T-helper 1 cell treated with Interleukin-12 subunit alpha and Interleukin-12 subunit beta and Interleukin-4 antibody, amounts not matched to agents 30 μg/mL and 1 μg/mL, for 36 hours (primary cell): ENCODE data around the gene SCN3A.

Experiments
- H3K27ac Mint-ChIP-seq: one replicate; pipeline ENCODE4 v1.8.0; 2021; ENCODE audit warnings: mild to moderate bottlenecking, mixed read lengths
- H3K27me3 Mint-ChIP-seq: one replicate; pipeline ENCODE4 v1.8.0; 2021; ENCODE audit warnings: low read depth, mixed read lengths
- H3K36me3 Mint-ChIP-seq: one replicate; pipeline ENCODE4 v1.8.0; 2021; ENCODE audit warnings: low read depth, mixed read lengths
- H3K4me1 Mint-ChIP-seq: one replicate; pipeline ENCODE4 v1.8.0; 2021; ENCODE audit warnings: low read depth, mixed read lengths
- H3K4me3 Mint-ChIP-seq: one replicate; pipeline ENCODE4 v1.8.0; 2021; ENCODE audit warnings: mild to moderate bottlenecking, moderate library complexity, mixed read lengths
- H3K9me3 Mint-ChIP-seq: one replicate; pipeline ENCODE4 v1.8.0; 2021; ENCODE audit warnings: mixed read lengths

SCN3A gene

GRCh38 chr2:165068487-165068757 lies 135.4 kb downstream of the SCN3A start:
- peaks cover 1% of the 10 kb centered on the region for H3K36me3 Mint-ChIP-seq

GRCh38 chr2:165067643-165068486 lies 136.0 kb downstream of the SCN3A start:
- Mint-ChIP-seq H3K36me3 (no peaks in the 10 kb centered on the region), H3K4me1 (no peaks in the 10 kb centered on the region), H3K27me3 (no peaks in the 10 kb centered on the region), H3K9me3 (no peaks in the 10 kb centered on the region), H3K4me3 (no peak overlapping the region), H3K27ac (no peak overlapping the region)

More at GRCh38 chr2:165068487-165068757, 135.4 kb downstream of the SCN3A start:
- no peaks in the 10 kb centered on the region for H3K27me3 Mint-ChIP-seq
- no peak overlapping the region for H3K27ac Mint-ChIP-seq
- no peaks in the 10 kb centered on the region for H3K4me1 Mint-ChIP-seq
- H3K4me3 Mint-ChIP-seq, result no peak overlapping the region
- H3K9me3 Mint-ChIP-seq, result peaks cover under 1% of the 10 kb centered on the region

DNA sequence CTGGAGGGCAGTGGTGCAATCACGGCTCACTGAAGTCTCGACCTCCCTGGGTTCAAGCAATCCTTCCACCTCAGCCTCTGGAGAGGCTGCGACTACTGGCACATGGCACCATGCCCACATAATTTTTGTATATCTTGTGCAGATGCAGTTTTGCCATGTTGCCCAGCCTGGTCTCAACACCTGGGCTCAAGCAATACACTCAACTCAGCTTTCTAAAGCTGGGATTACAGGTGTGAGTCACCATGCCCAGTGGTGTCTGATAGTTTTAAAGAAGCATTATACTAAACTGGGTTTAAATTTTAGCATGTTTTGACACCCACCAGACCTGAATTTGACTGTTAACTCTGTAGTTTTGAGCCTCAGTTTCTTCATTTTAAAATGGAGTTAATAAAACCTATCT lies 139.1 kb downstream of the SCN3A start:
- Mint-ChIP-seq H3K9me3 (no peaks in the 10 kb centered on the region), H3K27me3 (no peaks in the 10 kb centered on the region), H3K4me3 (no peak overlapping the region), H3K27ac (no peak overlapping the region), H3K4me1 (no peaks in the 10 kb centered on the region), H3K36me3 (no peaks in the 10 kb centered on the region)

GRCh38 chr2:165060411-165060810 lies 143.4 kb downstream of the SCN3A start:
- no peak overlapping the region for H3K4me3 Mint-ChIP-seq

GRCh38 chr2:165058476-165059265 lies 145.2 kb downstream of the SCN3A start:
- Mint-ChIP-seq H3K27ac (no peak overlapping the region), H3K4me3 (no peak overlapping the region), H3K4me1 (no peaks in the 10 kb centered on the region), H3K27me3 (no peaks in the 10 kb centered on the region), H3K36me3 (no peaks in the 10 kb centered on the region), H3K9me3 (no peaks in the 10 kb centered on the region)

More at GRCh38 chr2:165060411-165060810, 143.4 kb downstream of the SCN3A start:
- H3K27me3 Mint-ChIP-seq, result no peaks in the 10 kb centered on the region
- no peaks in the 10 kb centered on the region for H3K36me3 Mint-ChIP-seq
- H3K27ac Mint-ChIP-seq, result no peak overlapping the region
- no peaks in the 10 kb centered on the region for H3K4me1 Mint-ChIP-seq
- no peaks in the 10 kb centered on the region for H3K9me3 Mint-ChIP-seq

- H3K36me3 Mint-ChIP-seq, result no peaks in the 10 kb centered on the region
- no peaks in the 10 kb centered on the region for H3K4me1 Mint-ChIP-seq
- H3K27ac Mint-ChIP-seq, result no peak overlapping the region
- no peak overlapping the region for H3K4me3 Mint-ChIP-seq
- no peaks in the 10 kb centered on the region for H3K9me3 Mint-ChIP-seq
- no peaks in the 10 kb centered on the region for H3K27me3 Mint-ChIP-seq
Observed at GRCh38 chr2:165057931-165058330, 145.9 kb downstream of the SCN3A start.

DNA sequence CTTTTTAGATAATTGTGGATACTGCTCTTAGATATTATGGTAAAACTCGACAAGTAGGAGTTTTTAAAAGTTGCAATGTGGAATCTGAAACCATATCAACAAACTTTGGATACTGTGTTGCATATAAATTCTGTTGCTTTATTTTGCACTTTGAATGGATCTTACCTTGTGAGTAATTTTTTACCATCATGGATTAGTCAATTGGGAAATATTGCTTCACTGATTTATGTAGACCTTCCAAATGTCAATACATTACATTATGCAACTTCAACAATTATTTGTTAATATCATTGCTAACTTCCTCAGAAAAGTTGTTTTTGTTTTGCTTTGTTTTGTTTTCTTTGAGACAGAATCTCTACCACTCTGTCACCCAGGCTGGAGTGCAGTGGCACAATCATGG lies 146.5 kb downstream of the SCN3A start:
- H3K4me3 Mint-ChIP-seq, result no peak overlapping the region
- H3K4me1 Mint-ChIP-seq, result no peaks in the 10 kb centered on the region
- no peak overlapping the region for H3K27ac Mint-ChIP-seq
- H3K36me3 Mint-ChIP-seq, result no peaks in the 10 kb centered on the region
- H3K27me3 Mint-ChIP-seq, result no peaks in the 10 kb centered on the region
- H3K9me3 Mint-ChIP-seq, result no peaks in the 10 kb centered on the region

DNA sequence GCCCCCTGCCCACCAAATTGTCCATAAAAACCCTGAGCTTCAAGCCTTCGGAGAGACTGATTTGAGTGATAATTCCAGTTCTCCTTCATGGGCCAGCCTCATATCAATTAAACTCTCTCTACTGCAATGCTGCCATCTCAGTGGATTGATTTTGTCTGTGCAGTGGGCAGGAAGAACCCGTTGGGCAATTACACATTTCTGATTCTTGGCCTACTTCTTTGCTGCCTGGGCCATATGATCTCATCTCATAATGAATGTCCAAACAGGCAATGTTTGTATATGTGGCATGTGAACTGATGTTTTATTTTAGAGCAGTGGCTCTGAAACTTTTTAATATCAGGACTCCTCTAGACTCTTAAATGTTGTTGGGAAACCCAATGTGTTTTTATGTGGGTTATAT lies 147.3 kb downstream of the SCN3A start:
- H3K27me3 Mint-ChIP-seq, result no peaks in the 10 kb centered on the region
- no peak overlapping the region for H3K4me3 Mint-ChIP-seq
- H3K4me1 Mint-ChIP-seq, result no peaks in the 10 kb centered on the region
- no peaks in the 10 kb centered on the region for H3K9me3 Mint-ChIP-seq
- no peak overlapping the region for H3K27ac Mint-ChIP-seq
- H3K36me3 Mint-ChIP-seq, result no peaks in the 10 kb centered on the region

DNA sequence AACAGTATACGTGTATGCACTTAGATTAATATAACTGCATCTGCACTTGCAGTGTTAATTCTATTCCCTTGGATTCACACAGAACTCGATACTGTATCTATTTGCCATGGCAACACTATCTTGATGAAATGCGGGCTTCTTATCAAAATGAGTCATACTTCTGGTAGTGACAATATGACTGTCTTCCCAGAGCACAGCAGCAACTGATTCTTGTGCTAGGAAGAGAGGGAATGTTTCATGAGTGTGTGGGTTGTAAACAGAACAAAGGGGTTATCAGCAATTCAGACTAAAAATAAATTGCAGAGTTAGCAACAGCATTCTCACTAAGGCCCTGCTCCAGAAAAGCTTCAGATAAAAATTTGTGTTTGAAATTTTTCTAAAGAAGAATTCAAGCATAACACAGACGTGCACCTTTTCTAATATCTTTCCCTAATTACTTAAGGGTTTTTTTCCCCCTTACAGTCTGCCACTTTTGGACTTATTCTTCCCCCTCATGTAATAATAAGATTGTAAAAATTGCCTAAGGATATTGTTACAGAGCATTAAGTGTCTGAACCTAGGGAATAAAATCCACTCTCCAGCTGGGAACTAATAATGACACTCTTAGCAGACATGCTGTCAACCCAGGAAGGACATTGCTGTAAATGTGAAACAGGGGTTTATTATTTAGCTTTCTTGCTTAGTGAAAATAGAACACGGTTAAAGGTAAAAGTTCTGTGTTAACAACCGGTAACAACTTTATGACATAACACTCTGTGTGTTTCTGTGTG lies 148.6 kb downstream of the SCN3A start:
- H3K4me1 Mint-ChIP-seq, result no peaks in the 10 kb centered on the region
- no peaks in the 10 kb centered on the region for H3K9me3 Mint-ChIP-seq
- H3K4me3 Mint-ChIP-seq, result no peak overlapping the region
- no peaks in the 10 kb centered on the region for H3K27me3 Mint-ChIP-seq
- H3K27ac Mint-ChIP-seq, result no peak overlapping the region
- H3K36me3 Mint-ChIP-seq, result no peaks in the 10 kb centered on the region

- no peaks in the 10 kb centered on the region for H3K36me3 Mint-ChIP-seq
- H3K4me3 Mint-ChIP-seq, result no peak overlapping the region
- H3K27me3 Mint-ChIP-seq, result no peaks in the 10 kb centered on the region
- no peak overlapping the region for H3K27ac Mint-ChIP-seq
- H3K4me1 Mint-ChIP-seq, result no peaks in the 10 kb centered on the region
- no peaks in the 10 kb centered on the region for H3K9me3 Mint-ChIP-seq
Observed at GRCh38 chr2:165054652-165055051, 149.2 kb downstream of the SCN3A start.

DNA sequence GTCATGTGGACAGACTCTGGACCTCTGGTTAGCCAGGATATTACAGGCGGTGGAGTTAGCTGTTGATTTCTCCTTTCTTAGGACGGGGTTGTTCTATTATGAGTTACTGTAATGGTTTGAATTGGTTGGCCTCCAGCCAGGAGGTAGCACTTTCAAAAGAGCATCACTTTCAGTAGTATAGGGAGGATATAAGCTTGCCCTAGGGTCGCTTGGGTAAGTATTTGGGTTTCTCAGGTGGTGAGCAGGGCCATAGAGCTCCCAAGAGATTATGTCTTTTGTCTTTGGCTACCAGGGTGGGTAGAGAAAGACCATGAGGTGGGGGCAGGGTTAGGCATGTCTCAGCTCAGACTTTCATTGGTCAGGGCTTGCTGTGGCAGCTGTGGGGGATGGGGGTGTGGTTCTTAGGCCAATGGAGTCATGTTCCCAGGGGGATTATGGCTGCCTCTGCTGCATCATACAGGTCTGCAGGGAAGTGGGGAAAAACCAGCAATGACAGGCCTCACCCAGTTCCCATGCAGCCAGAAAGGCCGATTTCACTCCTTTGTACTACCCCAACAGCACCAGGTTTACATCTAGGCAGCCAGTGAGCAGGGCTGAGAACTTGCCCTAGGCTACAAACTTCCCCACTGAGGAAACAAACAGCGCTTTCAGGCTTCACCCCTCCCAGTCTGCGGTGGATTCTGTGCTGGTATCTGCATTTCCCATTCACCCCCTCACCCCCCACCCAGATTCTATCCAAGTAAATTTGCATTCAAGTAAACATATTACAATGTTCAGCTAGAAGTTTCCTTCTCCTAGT lies 159.1 kb downstream of the SCN3A start:
- no peaks in the 10 kb centered on the region for H3K36me3 Mint-ChIP-seq
- no peaks in the 10 kb centered on the region for H3K27me3 Mint-ChIP-seq
- no peak overlapping the region for H3K4me3 Mint-ChIP-seq
- H3K27ac Mint-ChIP-seq, result no peak overlapping the region
- no peaks in the 10 kb centered on the region for H3K4me1 Mint-ChIP-seq
- H3K9me3 Mint-ChIP-seq, result no peaks in the 10 kb centered on the region
